ENCODE data around the gene CALHM6. TPM values are rescaled to one million over a fixed set of nuclear protein-coding genes. Genes with fewer than 3 reads are reported as not detected.

CALHM6 gene
- total and polyA plus RNA-seq, 2 of the 13 experiments (the other 11 are each of a cell fraction or from before 2014, with no cell fraction given): not detected

GRCh38 chr6:116419069-116419786, 41.9 kb upstream of the CALHM6 start:
- intact Hi-C loops (cut with micrococcal nuclease; ENCODE audit: unreplicated experiment) (no loop called here), in situ Hi-C loops (cut with HindIII; ENCODE audit: extremely low pct_ligation_motif_present, low pct_unique_long_range_greater_than_20kb) (no loop called here)
- WGBS (ENCODE audit: low lambda C conversion rate): 7% methylated on average over 2 of the region's 2 CpGs
- Histone ChIP-seq H3K4me1 (ENCODE audit: insufficient read depth, low read length) (peaks cover 7% of the 10 kb centered on the region), H4K20me1 (ENCODE audit: insufficient read depth, low read length) (no peaks in the 10 kb centered on the region), H3K4me2 (ENCODE audit: low read depth, low read length) (no peak overlapping the region), H3K9me3 (ENCODE audit: low read length) (no peaks in the 10 kb centered on the region), H3K9ac (ENCODE audit: insufficient read depth, low read depth, low read length) (no peak overlapping the region), H2AFZ (ENCODE audit: low read length) (no peak overlapping the region), H3K79me2 (ENCODE audit: insufficient read depth, low read length) (no peaks in the 10 kb centered on the region), H3K27me3 (ENCODE audit: control insufficient read depth in 1 of 2, insufficient read depth in 2 of 2, low read length in 2 of 2) (no peaks in the 10 kb centered on the region), H3K4me3 (replicated peaks in 1 of 3; ENCODE audit: insufficient read depth in 1 of 3, low read depth in 2 of 3, low read length in 3 of 3) (no peak overlapping the region), H3K27ac (ENCODE audit: extremely low read length, insufficient read depth, low read length) (no peak overlapping the region), H3K36me3 (replicated peaks in 1 of 2; ENCODE audit: control insufficient read depth in 1 of 2, insufficient read depth in 2 of 2, low read length in 2 of 2) (no peaks in the 10 kb centered on the region)
- FAIRE-seq (no peak), DNase-seq (ENCODE audit: low spot score) (no peak), ATAC-seq (no peak)
- CTCF ChIA-PET (ENCODE audit: low intra/inter-chr PET ratio, low total read pairs): no interaction called here
- TF ChIP-seq ZNF296 (CRISPR knock-in tag; conservative IDR thresholded peaks at IDR 0.05) (no peak), SRSF4 (IDR thresholded peaks at IDR 0.05; ENCODE audit: low read depth, low read length, poor library complexity, severe bottlenecking) (no peak), ZNF772 (CRISPR knock-in tag; IDR thresholded peaks at IDR 0.05) (no peak), ZNF574 (CRISPR knock-in tag; IDR thresholded peaks at IDR 0.05) (no peak), MAZ (IDR thresholded peaks at IDR 0.05; ENCODE audit: borderline replicate concordance, low read depth, low read length) (no peak), MAZ (CRISPR knock-in tag; IDR thresholded peaks at IDR 0.05; ENCODE audit: low read depth) (no peak), PHF21A (CRISPR knock-in tag; IDR thresholded peaks at IDR 0.05) (no peak), IRF9 (CRISPR knock-in tag; IDR thresholded peaks at IDR 0.05; ENCODE audit: borderline replicate concordance) (no peak), SIX1 (CRISPR knock-in tag; IDR thresholded peaks at IDR 0.05; ENCODE audit: borderline replicate concordance) (no peak), MTF1 (CRISPR knock-in tag; IDR thresholded peaks at IDR 0.05) (no peak), ZNF546 (CRISPR knock-in tag; conservative IDR thresholded peaks at IDR 0.05) (no peak)
- BruUV-seq (replicated peaks): no TSS peak
- POLR2A ChIA-PET: no interaction called here

Measured in HepG2 (cell line).